ENCODE measurements around the gene FBXO44.

The FBXO44 gene

DNA sequence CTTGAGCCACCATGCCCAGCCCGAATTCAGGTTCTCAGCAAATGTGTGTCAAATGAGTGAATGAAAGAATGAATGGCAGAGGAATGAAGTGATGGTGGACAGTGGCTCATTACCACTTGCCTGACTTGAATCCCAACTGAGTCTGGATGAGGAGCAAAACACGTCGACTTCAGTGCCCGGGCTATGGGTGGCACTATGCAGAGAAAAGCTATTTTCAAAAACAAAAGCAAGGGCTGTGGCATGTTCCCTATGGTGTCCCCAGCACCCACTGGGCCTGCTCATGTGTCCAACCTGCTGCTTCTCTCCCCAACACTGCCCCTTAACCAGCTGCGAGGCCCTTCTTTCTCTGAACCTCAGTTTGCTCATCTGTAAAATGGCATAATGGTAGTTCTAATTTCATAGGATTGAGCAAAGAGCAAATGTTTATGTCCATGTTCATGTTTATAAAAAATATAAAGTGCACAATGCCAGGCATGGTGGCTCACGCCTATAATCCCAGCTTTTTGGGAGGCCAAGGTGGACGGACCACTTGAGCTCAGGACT, 30.6 kb downstream of the FBXO44 start:
- no peak for DNase-seq (ENCODE audit: low read depth in 1 of 2, low spot score in 1 of 2)
- Histone ChIP-seq H3K27me3 (ENCODE audit: insufficient read depth, poor library complexity, severe bottlenecking) (peaks cover 1% of the 10 kb centered on the region), H3K27ac (replicated peaks) (no peak overlapping the region), H3K4me3 (replicated peaks; ENCODE audit: insufficient read depth, low read length) (no peak overlapping the region)
- TF ChIP-seq SPI1 (IDR thresholded peaks at IDR 0.05; ENCODE audit: borderline replicate concordance, low read depth) (no peak), GABPA (IDR thresholded peaks at IDR 0.05; ENCODE audit: low read depth) (no peak), CTCF (IDR thresholded peaks at IDR 0.05; ENCODE audit: insufficient read depth, low read length) (no peak), POLR2AphosphoS5 (IDR thresholded peaks at IDR 0.05; ENCODE audit: low read depth) (no peak)
- TF ChIP-seq, protein P1, sequence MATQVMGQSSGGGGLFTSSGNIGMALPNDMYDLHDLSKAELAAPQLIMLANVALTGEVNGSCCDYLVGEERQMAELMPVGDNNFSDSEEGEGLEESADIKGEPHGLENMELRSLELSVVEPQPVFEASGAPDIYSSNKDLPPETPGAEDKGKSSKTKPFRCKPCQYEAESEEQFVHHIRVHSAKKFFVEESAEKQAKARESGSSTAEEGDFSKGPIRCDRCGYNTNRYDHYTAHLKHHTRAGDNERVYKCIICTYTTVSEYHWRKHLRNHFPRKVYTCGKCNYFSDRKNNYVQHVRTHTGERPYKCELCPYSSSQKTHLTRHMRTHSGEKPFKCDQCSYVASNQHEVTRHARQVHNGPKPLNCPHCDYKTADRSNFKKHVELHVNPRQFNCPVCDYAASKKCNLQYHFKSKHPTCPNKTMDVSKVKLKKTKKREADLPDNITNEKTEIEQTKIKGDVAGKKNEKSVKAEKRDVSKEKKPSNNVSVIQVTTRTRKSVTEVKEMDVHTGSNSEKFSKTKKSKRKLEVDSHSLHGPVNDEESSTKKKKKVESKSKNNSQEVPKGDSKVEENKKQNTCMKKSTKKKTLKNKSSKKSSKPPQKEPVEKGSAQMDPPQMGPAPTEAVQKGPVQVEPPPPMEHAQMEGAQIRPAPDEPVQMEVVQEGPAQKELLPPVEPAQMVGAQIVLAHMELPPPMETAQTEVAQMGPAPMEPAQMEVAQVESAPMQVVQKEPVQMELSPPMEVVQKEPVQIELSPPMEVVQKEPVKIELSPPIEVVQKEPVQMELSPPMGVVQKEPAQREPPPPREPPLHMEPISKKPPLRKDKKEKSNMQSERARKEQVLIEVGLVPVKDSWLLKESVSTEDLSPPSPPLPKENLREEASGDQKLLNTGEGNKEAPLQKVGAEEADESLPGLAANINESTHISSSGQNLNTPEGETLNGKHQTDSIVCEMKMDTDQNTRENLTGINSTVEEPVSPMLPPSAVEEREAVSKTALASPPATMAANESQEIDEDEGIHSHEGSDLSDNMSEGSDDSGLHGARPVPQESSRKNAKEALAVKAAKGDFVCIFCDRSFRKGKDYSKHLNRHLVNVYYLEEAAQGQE (IDR thresholded peaks at IDR 0.05; ENCODE audit: insufficient replicate concordance, low read depth): no peak

- peaks cover 27% of the 10 kb centered on the region for H3K27me3 ChIP-seq (ENCODE audit: insufficient read depth, poor library complexity, severe bottlenecking)
- no peak overlapping the region for H3K27ac ChIP-seq (replicated peaks)
- H3K4me3 ChIP-seq (replicated peaks; ENCODE audit: insufficient read depth, low read length): no peak overlapping the region
- no peak for DNase-seq (ENCODE audit: low read depth in 1 of 2, low spot score in 1 of 2)
- no peak for TF ChIP-seq GABPA (IDR thresholded peaks at IDR 0.05; ENCODE audit: low read depth)
- no peak for TF ChIP-seq CTCF (IDR thresholded peaks at IDR 0.05; ENCODE audit: insufficient read depth, low read length)
- TF ChIP-seq POLR2AphosphoS5 (IDR thresholded peaks at IDR 0.05; ENCODE audit: low read depth): no peak
- TF ChIP-seq SPI1 (IDR thresholded peaks at IDR 0.05; ENCODE audit: borderline replicate concordance, low read depth): no peak
- TF ChIP-seq, protein P1 (IDR thresholded peaks at IDR 0.05; ENCODE audit: insufficient replicate concordance, low read depth): no peak
These were observed 33.8 kb downstream of the FBXO44 start for GRCh38 chr1:11688506-11688905.

DNA sequence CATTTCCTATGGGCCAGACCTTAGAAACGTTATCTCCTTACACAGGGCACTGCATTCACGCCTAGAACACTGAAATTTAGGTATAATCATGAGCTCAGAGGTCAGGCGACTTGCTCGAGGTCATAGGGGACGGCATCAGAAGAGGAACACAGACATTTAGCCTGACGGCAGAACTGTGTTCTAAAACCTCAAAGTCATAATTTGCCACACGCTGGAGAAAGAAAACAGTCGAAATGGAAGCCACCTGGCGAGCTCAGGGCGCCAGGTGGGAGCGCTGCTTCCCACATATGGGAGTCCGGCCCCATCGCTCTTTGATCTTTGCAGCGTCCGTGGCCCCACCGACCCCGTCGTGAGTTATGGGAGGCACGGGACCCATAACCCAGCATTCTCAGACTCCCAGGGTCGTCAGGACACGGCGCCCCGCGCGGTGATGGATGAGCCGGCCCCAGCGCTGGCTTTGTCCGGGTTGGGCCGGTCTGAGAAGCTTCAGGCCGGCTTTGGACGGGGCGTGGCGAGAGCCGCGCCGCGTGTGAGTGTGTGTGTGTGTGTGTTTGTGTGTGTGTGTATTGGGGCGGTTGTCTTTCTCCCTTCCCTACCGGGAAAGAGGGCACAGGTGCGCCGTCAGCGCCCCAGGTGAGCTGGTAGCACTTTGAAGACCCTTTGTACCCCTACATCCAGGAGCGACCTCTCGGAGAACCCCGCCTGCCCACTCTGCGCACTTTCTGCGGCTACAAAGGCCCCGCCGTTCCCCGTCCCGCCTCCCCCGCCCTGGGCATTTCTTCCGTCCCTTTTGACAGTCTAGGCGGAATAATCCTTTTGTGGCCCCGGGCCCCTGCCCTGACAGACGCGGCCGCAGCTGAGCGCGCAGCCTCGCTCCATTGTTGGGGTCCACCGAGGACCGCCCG, 36.0 kb downstream of the FBXO44 start:
- TF ChIP-seq CTCF (IDR thresholded peaks at IDR 0.05; ENCODE audit: insufficient read depth, low read length) (no peak), SPI1 (IDR thresholded peaks at IDR 0.05; ENCODE audit: borderline replicate concordance, low read depth) (no peak), GABPA (IDR thresholded peaks at IDR 0.05; ENCODE audit: low read depth) (no peak), POLR2AphosphoS5 (IDR thresholded peaks at IDR 0.05; ENCODE audit: low read depth) (no peak)
- TF ChIP-seq, protein P1 (IDR thresholded peaks at IDR 0.05; ENCODE audit: insufficient replicate concordance, low read depth): no peak
- peaks cover 28% of the 10 kb centered on the region for H3K27me3 ChIP-seq (ENCODE audit: insufficient read depth, poor library complexity, severe bottlenecking)
- H3K4me3 ChIP-seq (replicated peaks; ENCODE audit: insufficient read depth, low read length): no peak overlapping the region
- H3K27ac ChIP-seq (replicated peaks): no peak overlapping the region
- no peak for DNase-seq (ENCODE audit: low read depth in 1 of 2, low spot score in 1 of 2)

Measured in HL-60 (cell line).